HepG2 (cell line): ENCODE data around the gene MEF2A. TPM values are rescaled to one million over a fixed set of nuclear protein-coding genes. Genes with fewer than 3 reads are reported as not detected.

Experiments used
- ATAC-seq: fragments of 200-7000 bp; cut with Tn5 transposase; 3 replicates; pipeline ENCODE4 v1.9.1; 2020; ENCODE audit warnings: mild to moderate bottlenecking, moderate library complexity
- BruUV-seq: library from RNA; stranded (reverse); fragments of 400-500 nt; replicated peaks from 2 replicates; lab custom pipeline; 2021; lab: Mats Ljungman, UMichigan
- CTCF ChIA-PET: fragments of 300-600 bp; formaldehyde crosslinking; extraction: SDS; loops from one replicate; lab custom pipeline; 2021; ENCODE audit warnings: low total read pairs, inconsistent platforms, low intra/inter-chr PET ratio; lab: Yijun Ruan, JAX
- POLR2A ChIA-PET: fragments of 350-600 bp; sonication (Branson Sonifier 250); formaldehyde crosslinking; loops from one replicate; lab custom pipeline; 2020; ENCODE audit warnings: antibody characterized with exemption, inconsistent platforms; lab: Yijun Ruan, JAX
- DNase-seq: peaks from one replicate; pipeline ENCODE4 v3.0.0-alpha.2; 2015; ENCODE audit warnings: low spot score
- FAIRE-seq: peaks from 3 replicates; lab custom pipeline; 2011; peaks lifted over from hg19 to GRCh38; lab: Jason Lieb, UNC
- H2AFZ ChIP-seq: one replicate; pipeline ENCODE4 v1.6.1; 2011; ENCODE audit warnings: low read length, inconsistent platforms
- H3K27ac ChIP-seq: fragments of 300-600 bp; 3 replicates; pipeline ENCODE4 v1.8.0; 2011; ENCODE audit warnings: mixed run types, mild to moderate bottlenecking, mixed read lengths, low read length, inconsistent platforms; ENCODE audit not compliant: insufficient read depth; ENCODE audit errors: extremely low read length
- H3K27me3 ChIP-seq, 2 experiments: fragments of 200-600 bp in 1 of 2; 2 replicates in 1 of 2; 3 replicates in 1 of 2; pipeline versions ENCODE4 v1.6.0 to v1.8.0; 2011; ENCODE audit warnings: low read length in 2 of 2, mild to moderate bottlenecking in 2 of 2, moderate library complexity in 2 of 2, inconsistent platforms in 1 of 2; ENCODE audit not compliant: insufficient read depth in 2 of 2, control insufficient read depth in 1 of 2
- H3K36me3 ChIP-seq, 2 experiments: fragments of 200-600 bp in 1 of 2; replicated peaks in 1 of 2; 2 replicates in 1 of 2; 3 replicates in 1 of 2; pipeline versions ENCODE4 v1.5.1 to v1.8.0; 2011; ENCODE audit warnings: low read length in 2 of 2, inconsistent platforms in 1 of 2; ENCODE audit not compliant: insufficient read depth in 2 of 2, control insufficient read depth in 1 of 2
- H3K4me1 ChIP-seq: 2 replicates; pipeline ENCODE4 v1.5.1; 2012; ENCODE audit warnings: low read length, inconsistent platforms; ENCODE audit not compliant: insufficient read depth
- H3K4me2 ChIP-seq: 2 replicates; pipeline ENCODE4 v1.6.0; 2011; ENCODE audit warnings: low read depth, low read length, inconsistent platforms
- H3K4me3 ChIP-seq, 3 experiments: fragments of 200-600 bp in 1 of 3; sonication (generic), shearing (Covaris generic) in 1 of 3; replicated peaks in 1 of 3; 2 replicates each; pipeline ENCODE4 v1.5.1; 2011 to 2016; ENCODE audit warnings: low read length in 3 of 3, inconsistent platforms in 2 of 3, low read depth in 2 of 3, mild to moderate bottlenecking in 2 of 3, control low read depth in 1 of 3, mixed read lengths in 1 of 3; ENCODE audit not compliant: insufficient read depth in 1 of 3
- H3K79me2 ChIP-seq: one replicate; pipeline ENCODE4 v1.6.1; 2011; ENCODE audit warnings: low read length, inconsistent platforms; ENCODE audit not compliant: insufficient read depth
- H3K9ac ChIP-seq: 2 replicates; pipeline ENCODE4 v1.6.0; 2011; ENCODE audit warnings: mild to moderate bottlenecking, low read depth, low read length, inconsistent platforms; ENCODE audit not compliant: insufficient read depth
- H3K9me3 ChIP-seq: 2 replicates; pipeline ENCODE4 v1.5.1; 2012; ENCODE audit warnings: mild to moderate bottlenecking, low read length
- H4K20me1 ChIP-seq: 2 replicates; pipeline ENCODE4 v1.6.0; 2011; ENCODE audit warnings: inconsistent platforms, mild to moderate bottlenecking, low read length, moderate library complexity; ENCODE audit not compliant: insufficient read depth
- GABPA ChIP-seq, 2 experiments: IDR thresholded peaks; 2 replicates each; pipeline ENCODE4 v1.6.1; 2011 to 2016; ENCODE audit warnings: low read depth in 2 of 2, low read length in 1 of 2, missing biosample characterization in 1 of 2, missing genetic modification characterization in 1 of 2
- GATAD1 ChIP-seq: IDR thresholded peaks from 2 replicates; pipeline ENCODE4 v1.6.1; 2016; ENCODE audit warnings: missing genetic modification reagents, missing compliant biosample characterization
- HHEX ChIP-seq: IDR thresholded peaks from 2 replicates; pipeline ENCODE4 v1.6.1; 2016; ENCODE audit warnings: control low read depth
- HMGA1 ChIP-seq: sonication (generic); formaldehyde crosslinking; conservative IDR thresholded peaks from 2 replicates; pipeline ENCODE4 v1.4.0; 2020; ENCODE audit warnings: missing genetic modification reagents
- JDP2 ChIP-seq: sonication (generic); formaldehyde crosslinking; IDR thresholded peaks from 2 replicates; pipeline ENCODE4 v1.8.1; 2022; ENCODE audit warnings: missing genetic modification reagents, borderline replicate concordance
- MAZ ChIP-seq, 2 experiments: sonication (generic) in 1 of 2; formaldehyde crosslinking in 1 of 2; IDR thresholded peaks; 2 replicates each; pipeline versions ENCODE4 v1.5.0 to v1.6.1; 2012 to 2020; ENCODE audit warnings: low read depth in 2 of 2, mild to moderate bottlenecking in 2 of 2, borderline replicate concordance in 1 of 2, improper control_type of control experiment in 1 of 2, low read length in 1 of 2, missing genetic modification reagents in 1 of 2, moderate library complexity in 1 of 2
- MED1 ChIP-seq: sonication (generic); formaldehyde crosslinking; IDR thresholded peaks from 2 replicates; pipeline ENCODE4 v1.4.0; 2020; ENCODE audit warnings: missing genetic modification reagents
- NFATC3 ChIP-seq: sonication (generic); formaldehyde crosslinking; IDR thresholded peaks from 2 replicates; pipeline ENCODE4 v1.5.1; 2020; ENCODE audit warnings: mild to moderate bottlenecking, missing genetic modification reagents
- NFKB2 ChIP-seq: sonication (generic); formaldehyde crosslinking; IDR thresholded peaks from 2 replicates; pipeline ENCODE4 v1.4.0; 2020; ENCODE audit warnings: missing genetic modification reagents, borderline replicate concordance
- RFX1 ChIP-seq: fragments of 450-650 bp; IDR thresholded peaks from 2 replicates; pipeline ENCODE4 v1.6.1; 2017
- SMAD9 ChIP-seq: sonication (generic); formaldehyde crosslinking; IDR thresholded peaks from 2 replicates; pipeline ENCODE4 v1.5.1; 2020; ENCODE audit warnings: mild to moderate bottlenecking, missing genetic modification reagents
- SUZ12 ChIP-seq: fragments of 150-350 bp; IDR thresholded peaks from 2 replicates; pipeline ENCODE4 v1.6.1; 2014; ENCODE audit warnings: low read depth, low read length
- ZBTB44 ChIP-seq: sonication (generic); formaldehyde crosslinking; IDR thresholded peaks from 2 replicates; pipeline ENCODE4 v1.4.0; 2020; ENCODE audit warnings: missing genetic modification reagents
- ZNF292 ChIP-seq: sonication (generic); formaldehyde crosslinking; IDR thresholded peaks from 2 replicates; pipeline ENCODE4 v1.8.1; 2022; ENCODE audit warnings: mild to moderate bottlenecking, low read depth, missing genetic modification reagents, borderline replicate concordance
- ZNF614 ChIP-seq: IDR thresholded peaks from 2 replicates; pipeline ENCODE4 v1.6.1; 2018; ENCODE audit warnings: missing biosample characterization, missing genetic modification reagents, inconsistent platforms, borderline replicate concordance
- ZNF790 ChIP-seq: sonication (generic); formaldehyde crosslinking; IDR thresholded peaks from 2 replicates; pipeline ENCODE4 v1.8.0; 2022; ENCODE audit warnings: missing genetic modification reagents, mild to moderate bottlenecking, borderline replicate concordance
- ZNF891 ChIP-seq: sonication (generic); formaldehyde crosslinking; IDR thresholded peaks from 2 replicates; pipeline ENCODE4 v1.5.0; 2020; ENCODE audit warnings: mild to moderate bottlenecking, missing genetic modification reagents
- ZSCAN30 ChIP-seq: sonication (generic); formaldehyde crosslinking; IDR thresholded peaks from 2 replicates; pipeline ENCODE4 v1.5.0; 2020; ENCODE audit warnings: mild to moderate bottlenecking, missing genetic modification reagents
- WGBS: methylation state at CpG from one replicate; pipeline ENCODE4 v1.1.6; 2017; ENCODE audit warnings: low lambda C conversion rate; 5-methylcytosine and 5-hydroxymethylcytosine counted together
- in situ Hi-C: cut with HindIII; loops from 2 replicates; pipeline ENCODE4 v1.10.0; 2017; ENCODE audit warnings: low pct_unique_long_range_greater_than_20kb; ENCODE audit not compliant: extremely low pct_ligation_motif_present
- intact Hi-C: fragments of 100-400 bp; cut with micrococcal nuclease; formaldehyde crosslinking; loops from one replicate; pipeline ENCODE4 v1.10.0; 2022; ENCODE audit not compliant: unreplicated experiment
- polyA plus RNA-seq, 8 experiments: library from polyadenylated mRNA; depleted of rRNA in 3 of 8; stranded (reverse) in 7 of 8; unstranded in 1 of 8; fragments of >200 nt; fragmentation: Illumina TruSeq in 4 of 8; extraction: Trizol in 4 of 8; gene quantifications; 2 replicates each; pipeline versions ENCODE4 v1.2.1 to v1.2.3, GENCODE V29; 2011 to 2016; ENCODE audit warnings: low read depth in 4 of 8, missing spikeins in 1 of 8, mixed read lengths in 1 of 8; ENCODE audit not compliant: insufficient read depth in 1 of 8
- total RNA-seq, 5 experiments: library from RNA; depleted of rRNA; stranded (reverse); fragments of >200 nt; fragmentation: Illumina TruSeq; extraction: Trizol; gene quantifications; 2 replicates each; pipeline ENCODE4 v1.2.3, GENCODE V29; 2016; ENCODE audit warnings: low read depth in 1 of 5
- TF ChIP-seq, protein P1 (sequence below): sonication (generic); formaldehyde crosslinking; IDR thresholded peaks from 2 replicates; pipeline ENCODE4 v1.4.0; 2020; ENCODE audit warnings: missing genetic modification reagents
- TF ChIP-seq, protein P2 (sequence below): sonication (generic); formaldehyde crosslinking; IDR thresholded peaks from 2 replicates; pipeline ENCODE4 v1.8.1; 2023; ENCODE audit warnings: mild to moderate bottlenecking, missing genetic modification reagents

The MEF2A gene
- total and polyA plus RNA-seq, 2 of the 13 experiments (the other 11 are each of a cell fraction or from before 2014, with no cell fraction given), result 15.2 to 24.4 TPM

- no peak for TF ChIP-seq ZBTB44 (CRISPR knock-in tag)
- TF ChIP-seq SUZ12, result no peak
- no peak for TF ChIP-seq ZNF292
- TF ChIP-seq RFX1, result no peak
- TF ChIP-seq, all 625 proteins: peak for 68
These were observed 167.0 kb downstream of the MEF2A start (continued) for GRCh38 chr15:99732751-99733267.

DNA sequence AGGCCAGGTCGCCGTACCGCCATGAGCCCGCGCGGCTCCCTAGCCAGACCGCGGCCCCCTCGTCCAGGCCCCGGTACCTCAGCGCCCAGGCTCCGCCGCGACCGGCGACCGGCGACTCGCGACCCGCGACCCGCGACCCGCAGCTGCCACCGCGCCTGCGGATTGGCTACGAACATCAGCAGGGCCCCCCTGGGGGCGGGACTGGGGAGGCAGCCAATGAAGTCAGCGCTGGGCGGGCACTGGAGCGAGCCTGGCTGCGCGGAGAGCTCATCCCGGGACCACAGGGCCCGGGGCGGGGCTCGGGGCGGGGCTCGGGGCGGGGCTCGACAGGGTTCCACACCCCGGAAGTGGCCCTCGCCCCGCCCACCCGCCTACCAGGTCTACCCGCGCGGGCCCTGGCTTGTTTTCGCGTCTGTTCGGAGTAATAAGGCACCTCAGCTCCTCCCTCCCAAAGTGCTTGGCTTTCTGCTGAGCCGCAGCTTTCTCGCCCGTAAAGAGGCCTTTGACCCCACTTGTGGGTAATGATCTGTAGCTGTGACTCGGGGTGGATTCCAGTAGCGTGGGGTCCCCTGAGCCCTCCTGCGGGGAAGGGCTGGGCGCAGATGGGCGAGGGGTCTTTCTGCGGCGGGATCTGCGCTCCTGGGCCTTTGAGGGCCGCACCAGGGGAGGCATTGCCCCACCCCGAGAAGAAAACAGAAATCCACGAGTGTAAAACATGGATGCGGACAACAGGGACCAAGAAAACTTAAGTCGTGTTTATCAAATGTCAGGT lies 167.7 kb downstream of the MEF2A start, which contains the start of gene LYSMD4:
TSS of gene LYSMD4 (minus strand) at position 170 of the 772 bp plus-strand sequence. CDS start 1,438 bp downstream, outside the sequence.
- Histone ChIP-seq H3K27me3 (no peaks in the 10 kb centered on the region; a peak in 1 of 5 replicates), H3K9me3 (no peaks in the 10 kb centered on the region), H3K79me2 (no peaks in the 10 kb centered on the region), H3K27ac (peak within 1 kb of the TSS; percentile 89), H3K4me1 (peaks cover 59% of the 10 kb centered on the region), H4K20me1 (no peaks in the 10 kb centered on the region), H3K4me2 (peak within 1 kb of the TSS; percentile 85), H3K9ac (peak within 1 kb of the TSS; percentile 77), H3K36me3 (peaks cover 0 to 12% of the 10 kb centered on the region in 2 experiments; a peak in 2 of 5 replicates), H2AFZ (no peak within 1 kb of the TSS), H3K4me3 (peak within 1 kb of the TSS; percentile 75 to 92 (median 84))
- CTCF ChIA-PET, result no interaction called here
- DNase-seq, result peak; percentile 89
- in situ Hi-C loops (no loop called here), intact Hi-C loops (no loop called here)
- FAIRE-seq, result peak; percentile 18
- ATAC-seq, result peak; percentile 97
- POLR2A ChIA-PET, result interaction anchor here (0.5 to 2.9 kb wide), 26 partner anchors 9 to 633 kb away, joined by 3 to 18 read pairs (median 4); partner anchors contain the start of genes LRRC28 and MEF2A
- 9% methylated on average over 13 of the region's 69 CpGs for WGBS
- TSS peak; percentile 98 for BruUV-seq
- no peak for TF ChIP-seq ZSCAN30 (CRISPR knock-in tag)
- no peak for TF ChIP-seq NFATC3 (CRISPR knock-in tag)
- peak; percentile 30; the same call in 1 of the 2 replicates for TF ChIP-seq MED1 (CRISPR knock-in tag)
- TF ChIP-seq, protein P1, sequence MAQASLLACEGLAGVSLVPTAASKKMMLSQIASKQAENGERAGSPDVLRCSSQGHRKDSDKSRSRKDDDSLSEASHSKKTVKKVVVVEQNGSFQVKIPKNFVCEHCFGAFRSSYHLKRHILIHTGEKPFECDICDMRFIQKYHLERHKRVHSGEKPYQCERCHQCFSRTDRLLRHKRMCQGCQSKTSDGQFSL (CRISPR knock-in tag), result no peak
- TF ChIP-seq SMAD9 (CRISPR knock-in tag), result no peak
- TF ChIP-seq GATAD1 (CRISPR knock-in tag), result 0 out of 2 replicates have a peak, but pooled peaks have one; percentile 11
- TF ChIP-seq MAZ (IDR thresholded peaks at IDR 0.05; ENCODE audit: borderline replicate concordance, low read depth, low read length), result no peak
- no peak for TF ChIP-seq MAZ (CRISPR knock-in tag; IDR thresholded peaks at IDR 0.05; ENCODE audit: low read depth)
- TF ChIP-seq HMGA1 (CRISPR knock-in tag), result no peak
- peak; percentile 21; the same call in 1 of the 2 replicates for TF ChIP-seq ZNF790 (CRISPR knock-in tag)
- no peak for TF ChIP-seq HHEX (CRISPR knock-in tag)
- TF ChIP-seq GABPA (IDR thresholded peaks at IDR 0.05; ENCODE audit: low read depth, low read length), result no peak
- TF ChIP-seq GABPA (CRISPR knock-in tag; IDR thresholded peaks at IDR 0.05; ENCODE audit: low read depth), result peak; percentile 79
- TF ChIP-seq ZNF891 (CRISPR knock-in tag), result no peak
- TF ChIP-seq, protein P2, sequence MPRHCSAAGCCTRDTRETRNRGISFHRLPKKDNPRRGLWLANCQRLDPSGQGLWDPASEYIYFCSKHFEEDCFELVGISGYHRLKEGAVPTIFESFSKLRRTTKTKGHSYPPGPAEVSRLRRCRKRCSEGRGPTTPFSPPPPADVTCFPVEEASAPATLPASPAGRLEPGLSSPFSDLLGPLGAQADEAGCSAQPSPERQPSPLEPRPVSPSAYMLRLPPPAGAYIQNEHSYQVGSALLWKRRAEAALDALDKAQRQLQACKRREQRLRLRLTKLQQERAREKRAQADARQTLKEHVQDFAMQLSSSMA (CRISPR knock-in tag), result no peak
- TF ChIP-seq ZNF614 (CRISPR knock-in tag), result no peak
- TF ChIP-seq JDP2 (CRISPR knock-in tag), result no peak
- peak; percentile 44; the same call in 1 of the 2 replicates for TF ChIP-seq NFKB2 (CRISPR knock-in tag)
